Measurements from ENCODE around the gene GAS2L1. TPM values are rescaled to one million over a fixed set of nuclear protein-coding genes. Genes with fewer than 3 reads are reported as not detected.

Gene GAS2L1
- total and polyA plus RNA-seq, 2 of the 4 experiments (the other 2 are of a cell fraction), result 1.4 to 15.6 TPM

GRCh38 chr22:29291215-29291614, 15.2 kb upstream of the GAS2L1 start:
- H3K27me3 ChIP-seq (ENCODE audit: control insufficient read depth, insufficient read depth, low read length), result no peaks in the 10 kb centered on the region
- H3K4ac ChIP-seq (ENCODE audit: low read depth, low read length), result no peak overlapping the region
- H3K36me3 ChIP-seq (ENCODE audit: control insufficient read depth, insufficient read depth, low read length), result peaks cover 62% of the 10 kb centered on the region
- intact Hi-C loops (cut with micrococcal nuclease), result no loop called here
- ATAC-seq (ENCODE audit: low read depth) (no peak), DNase-seq (no peak)
- no peak overlapping the region for H2AK9ac ChIP-seq (replicated peaks; ENCODE audit: low read depth, low read length, poor library complexity)
- ChIA-PET POLR2A (ENCODE audit: unreplicated experiment) (no interaction called here), CTCF (no interaction called here)
- no peak overlapping the region for H3K4me2 ChIP-seq (ENCODE audit: low read depth, low read length)
- no peak overlapping the region for H2AFZ ChIP-seq (replicated peaks; ENCODE audit: low read length, poor library complexity)
- dilution Hi-C loops (cut with HindIII; ENCODE audit: low sequenced_read_pairs, unreplicated experiment), result no loop called here
- no peak overlapping the region for H3K9ac ChIP-seq (ENCODE audit: low read depth, low read length)
- H4K20me1 ChIP-seq (ENCODE audit: insufficient read depth, low read length), result peaks cover 56% of the 10 kb centered on the region
- BruUV-seq (replicated peaks), result no TSS peak
- H4K8ac ChIP-seq (ENCODE audit: low read depth in 2 of 2, low read length in 2 of 2), result no peak overlapping the region
- no peak overlapping the region for H2AK5ac ChIP-seq (ENCODE audit: low read depth, low read length)
- no peaks in the 10 kb centered on the region; the same call in 1 of the 2 replicates for H3K9me1 ChIP-seq (ENCODE audit: insufficient read depth, low read length)
- H3K4me1 ChIP-seq (ENCODE audit: control insufficient read depth, insufficient read depth, low read length), result no peaks in the 10 kb centered on the region
- H3K27ac ChIP-seq (ENCODE audit: insufficient read depth, low read length), result no peak overlapping the region
- no peak overlapping the region for H2BK15ac ChIP-seq (ENCODE audit: low read depth, low read length)
- no peak overlapping the region for H2BK5ac ChIP-seq (ENCODE audit: low read depth, low read length, poor library complexity, severe bottlenecking)
- H3K23ac ChIP-seq (ENCODE audit: low read depth, low read length), result no peak overlapping the region
- TF ChIP-seq ELK1 (IDR thresholded peaks at IDR 0.05; ENCODE audit: borderline replicate concordance, low read depth, low read length) (no peak), MAZ (IDR thresholded peaks at IDR 0.05; ENCODE audit: borderline replicate concordance, low read depth, low read length) (no peak), FOS (IDR thresholded peaks at IDR 0.05; ENCODE audit: low read depth, low read length) (no peak), NFE2L2 (IDR thresholded peaks at IDR 0.05; ENCODE audit: low read depth, low read length) (no peak), MXI1 (IDR thresholded peaks at IDR 0.05; ENCODE audit: borderline replicate concordance, low read depth, low read length) (no peak), RCOR1 (IDR thresholded peaks at IDR 0.05; ENCODE audit: insufficient replicate concordance, low read length) (no peak), RAD21 (IDR thresholded peaks at IDR 0.05; ENCODE audit: low read length) (no peak), CHD1 (IDR thresholded peaks at IDR 0.05; ENCODE audit: low read depth, low read length) (no peak), POLR2A (IDR thresholded peaks at IDR 0.05; ENCODE audit: low read depth, low read length) (no peak), RFX5 (IDR thresholded peaks at IDR 0.05; ENCODE audit: low read depth, low read length) (no peak), SMC3 (IDR thresholded peaks at IDR 0.05; ENCODE audit: low read depth, low read length) (no peak), CEBPB (IDR thresholded peaks at IDR 0.05; ENCODE audit: low read depth, low read length) (no peak), BHLHE40 (IDR thresholded peaks at IDR 0.05; ENCODE audit: low read depth, low read length) (no peak), CTCF (conservative IDR thresholded peaks at IDR 0.05; ENCODE audit: low read depth, low read length) (no peak)
- TF ChIP-seq, protein P1, sequence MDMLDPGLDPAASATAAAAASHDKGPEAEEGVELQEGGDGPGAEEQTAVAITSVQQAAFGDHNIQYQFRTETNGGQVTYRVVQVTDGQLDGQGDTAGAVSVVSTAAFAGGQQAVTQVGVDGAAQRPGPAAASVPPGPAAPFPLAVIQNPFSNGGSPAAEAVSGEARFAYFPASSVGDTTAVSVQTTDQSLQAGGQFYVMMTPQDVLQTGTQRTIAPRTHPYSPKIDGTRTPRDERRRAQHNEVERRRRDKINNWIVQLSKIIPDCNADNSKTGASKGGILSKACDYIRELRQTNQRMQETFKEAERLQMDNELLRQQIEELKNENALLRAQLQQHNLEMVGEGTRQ (IDR thresholded peaks at IDR 0.05; ENCODE audit: low read depth, low read length), result no peak
- H2BK120ac ChIP-seq (ENCODE audit: low read depth, low read length), result no peak overlapping the region
- H3K79me1 ChIP-seq (ENCODE audit: low read depth in 1 of 2, low read length in 2 of 2), result peaks cover 44 to 51% of the 10 kb centered on the region in 2 experiments
- no peak overlapping the region for H3K18ac ChIP-seq (ENCODE audit: low read depth, low read length)
- no peak overlapping the region for H3K4me3 ChIP-seq (ENCODE audit: insufficient read depth, low read depth, low read length)
- H3K14ac ChIP-seq (replicated peaks; ENCODE audit: low read depth, low read length), result no peak overlapping the region
- no peaks in the 10 kb centered on the region for H3K9me3 ChIP-seq (ENCODE audit: control insufficient read depth, insufficient read depth, low read length)
- H4K91ac ChIP-seq (ENCODE audit: insufficient read depth, low read depth, low read length), result no peak overlapping the region
- H2BK20ac ChIP-seq (ENCODE audit: low read depth, low read length), result no peak overlapping the region
- H3K56ac ChIP-seq (ENCODE audit: extremely low read depth, insufficient read depth, low read length), result no peak overlapping the region
- no peak overlapping the region for H4K5ac ChIP-seq (ENCODE audit: low read depth, low read length)
- WGBS, 2 experiments (ENCODE audit: extremely low coverage in 2 of 2, insufficient read length in 1 of 2), result no CpG with 5 or more reads among the region's 7 CpGs
- in situ Hi-C loops (cut with MboI; ENCODE audit: low sequenced_read_pairs), result no loop called here

Measured in IMR-90 (cell line).